SJCRH30 (cell line): ENCODE results near the gene YY1. TPM values are rescaled to one million over a fixed set of nuclear protein-coding genes. Genes with fewer than 3 reads are reported as not detected.
A peak's percentile ranks its signal among the peaks of the same experiment; 100 is the strongest.
"Not testable (repeated sequence)": the region's sequence is repeated elsewhere in the genome, so short reads cannot be mapped to it uniquely, and the experiment has no call there.

Experiments used
- DNase-seq, 2 experiments: peaks; one replicate each; pipeline ENCODE4 v3.0.0-alpha.2; 2015 to 2020
- H3K27ac ChIP-seq: fragments of 250-450 bp; sonication (Bioruptor Pico); 2 replicates; pipeline ENCODE4 v1.5.1; 2020; ENCODE audit warnings: mild to moderate bottlenecking, moderate library complexity
- H3K27me3 ChIP-seq: fragments of 250-450 bp; sonication (Bioruptor Pico); 2 replicates; pipeline ENCODE4 v1.5.1; 2020; ENCODE audit warnings: mild to moderate bottlenecking, moderate library complexity
- H3K36me3 ChIP-seq: fragments of 250-450 bp; sonication (Bioruptor Pico); 2 replicates; pipeline ENCODE4 v1.5.1; 2020; ENCODE audit warnings: mild to moderate bottlenecking, moderate library complexity
- H3K4me1 ChIP-seq: fragments of 250-450 bp; sonication (Bioruptor Pico); 2 replicates; pipeline ENCODE4 v1.5.1; 2020; ENCODE audit warnings: mild to moderate bottlenecking, moderate library complexity
- H3K4me3 ChIP-seq: fragments of 250-450 bp; sonication (Bioruptor Pico); 2 replicates; pipeline ENCODE4 v1.5.1; 2020; ENCODE audit warnings: mild to moderate bottlenecking, moderate library complexity
- H3K9me3 ChIP-seq: fragments of 250-450 bp; sonication (Bioruptor Pico); replicated peaks from 2 replicates; pipeline ENCODE4 v1.5.1; 2020; ENCODE audit warnings: mild to moderate bottlenecking, moderate library complexity
- total RNA-seq: library from RNA; depleted of rRNA; stranded (reverse); fragments of >200 nt; shearing (Covaris generic); gene quantifications from 2 replicates; pipeline ENCODE4 v1.2.3, GENCODE V29; 2014

The YY1 gene
- total RNA-seq, 1 experiment from 2014 or later = 60.9 TPM

DNA sequence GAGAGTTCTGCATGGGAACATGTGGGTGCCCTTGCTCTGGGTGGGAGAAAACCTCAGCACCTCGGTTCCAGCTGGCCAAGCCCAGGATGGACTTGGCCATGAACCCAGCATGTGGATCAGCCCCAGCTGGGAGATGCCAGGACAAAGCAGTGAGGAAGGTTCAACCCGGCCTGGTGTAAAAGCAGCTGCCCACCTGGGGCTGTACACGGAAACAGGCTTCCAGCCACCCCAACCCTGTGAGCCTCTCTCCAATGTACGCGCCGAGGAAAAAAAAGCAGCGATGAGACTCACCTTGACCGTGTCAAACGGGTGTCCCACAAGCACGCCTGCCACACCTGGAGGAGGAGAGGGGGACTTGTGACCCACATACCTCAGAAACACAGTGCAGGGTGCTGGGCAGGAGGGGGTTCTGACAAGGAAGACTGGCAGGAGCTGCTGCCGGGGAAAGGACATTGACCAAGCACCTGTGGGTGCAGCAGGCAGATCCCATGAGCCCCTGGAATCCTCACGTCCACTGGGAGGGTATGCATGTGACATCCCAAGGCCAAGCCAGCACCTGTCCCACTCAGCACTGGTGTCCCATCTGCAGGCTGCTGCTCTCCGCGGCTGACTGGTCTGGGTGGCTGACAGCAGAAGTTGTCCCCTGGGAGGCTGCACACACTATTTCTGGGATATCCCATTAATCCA, 59.8 kb downstream of the YY1 start:
- Histone ChIP-seq H3K4me3 (no peak overlapping the region), H3K9me3 (no peaks in the 10 kb centered on the region), H3K27ac (no peak overlapping the region), H3K27me3 (no peaks in the 10 kb centered on the region), H3K36me3 (peaks cover 9% of the 10 kb centered on the region), H3K4me1 (peaks cover 6% of the 10 kb centered on the region; the same call in 1 of the 2 replicates)
- DNase-seq = no peak

DNA sequence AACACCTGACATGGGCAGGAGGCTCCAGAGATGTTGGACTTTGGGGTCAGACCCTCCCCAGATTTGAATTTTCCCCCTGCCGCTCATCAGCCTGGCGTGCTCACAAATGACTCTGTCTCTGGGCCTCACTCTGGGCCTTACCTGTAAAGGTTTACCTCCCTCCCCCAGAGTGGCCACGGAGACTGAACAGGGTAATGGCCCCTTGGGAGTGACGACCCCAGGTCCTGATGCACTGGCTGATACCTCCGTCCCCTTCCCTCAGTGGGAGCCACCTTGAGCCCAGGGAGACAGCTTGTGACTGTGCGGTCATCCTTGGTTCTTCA, 60.3 kb downstream of the YY1 start:
- DNase-seq = no peak
- no peaks in the 10 kb centered on the region for H3K9me3 ChIP-seq
- H3K36me3 ChIP-seq = peaks cover 9% of the 10 kb centered on the region
- H3K27ac ChIP-seq = no peak overlapping the region
- peaks cover 6% of the 10 kb centered on the region; the same call in 1 of the 2 replicates for H3K4me1 ChIP-seq
- no peaks in the 10 kb centered on the region for H3K27me3 ChIP-seq
- no peak overlapping the region for H3K4me3 ChIP-seq

DNA sequence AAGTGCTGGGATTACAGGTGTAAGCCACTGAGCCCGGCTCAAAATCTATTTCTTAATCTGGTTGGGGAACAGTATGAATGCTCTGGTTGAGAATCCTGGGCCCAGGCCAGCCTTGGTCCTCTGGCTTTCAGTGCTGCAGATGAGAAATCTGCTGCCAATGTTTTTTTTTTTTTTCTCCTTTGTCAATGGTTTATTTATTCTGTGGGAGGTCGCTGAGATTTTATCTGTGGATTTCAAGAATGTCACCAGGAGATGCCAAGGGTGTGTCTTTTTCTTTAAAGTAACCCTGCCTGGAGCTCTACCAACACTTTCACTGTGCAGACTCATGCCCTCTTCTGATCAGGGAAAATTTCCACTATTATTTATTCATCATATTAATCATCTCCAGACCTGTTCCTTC, 63.7 kb downstream of the YY1 start:
- H3K27me3 ChIP-seq = no peaks in the 10 kb centered on the region
- H3K4me3 ChIP-seq = no peak overlapping the region
- no peak for DNase-seq
- H3K4me1 ChIP-seq = peaks cover under 1% of the 10 kb centered on the region; the same call in 1 of the 2 replicates
- no peak overlapping the region for H3K27ac ChIP-seq
- no peaks in the 10 kb centered on the region for H3K9me3 ChIP-seq
- H3K36me3 ChIP-seq = peaks cover 7% of the 10 kb centered on the region; the same call in 1 of the 2 replicates

DNA sequence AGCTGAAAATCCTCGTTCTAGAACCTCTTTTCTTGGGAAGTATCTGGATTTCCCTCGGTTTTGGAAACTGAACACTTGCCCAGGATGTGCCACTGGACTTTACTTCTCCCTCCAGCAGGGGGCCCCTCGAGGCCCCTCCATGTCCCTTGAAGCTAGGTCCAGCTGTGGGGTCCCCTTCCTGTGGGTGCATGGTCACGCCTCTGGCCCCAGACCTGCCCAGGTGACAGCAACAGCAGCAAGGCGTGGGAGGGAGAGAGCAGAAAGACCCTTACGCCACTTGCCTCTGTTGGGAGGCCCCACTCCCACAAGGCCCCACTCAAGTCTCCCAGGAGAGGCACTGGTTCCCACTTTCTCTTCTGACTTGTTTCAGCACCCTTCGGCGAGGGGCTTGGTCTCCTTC, 64.2 kb downstream of the YY1 start:
- DNase-seq = peak in 1 of 2 experiments; percentile 63
- Histone ChIP-seq H3K9me3 (no peaks in the 10 kb centered on the region), H3K4me1 (no peaks in the 10 kb centered on the region; the same call in 1 of the 2 replicates), H3K27me3 (no peaks in the 10 kb centered on the region), H3K36me3 (peaks cover 6% of the 10 kb centered on the region; the same call in 1 of the 2 replicates), H3K4me3 (no peak overlapping the region), H3K27ac (no peak overlapping the region)

DNA sequence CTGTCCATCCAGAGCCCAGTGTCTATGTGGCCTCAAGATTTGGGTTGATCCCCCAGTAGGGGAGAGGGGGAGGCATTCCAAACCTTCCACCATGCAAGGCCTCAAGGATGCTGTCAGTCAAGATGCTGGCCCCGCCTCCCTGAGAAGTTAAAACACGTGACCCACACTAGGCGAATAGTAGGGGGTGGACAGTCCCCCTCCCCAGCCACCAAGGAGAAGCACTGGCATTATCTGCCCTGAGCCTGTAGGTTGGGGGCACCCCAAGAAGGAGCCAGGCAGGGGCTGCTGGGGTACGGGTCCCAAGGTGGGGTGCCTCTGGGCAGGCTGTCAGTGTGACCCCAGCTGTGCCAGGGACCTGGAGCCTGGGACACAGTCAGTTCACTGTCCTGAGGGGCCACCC, 65.0 kb downstream of the YY1 start:
- Histone ChIP-seq H3K27ac (no peak overlapping the region), H3K36me3 (0 out of 2 replicates have a peak, but pooled peaks cover 2% of the 10 kb centered on the region), H3K9me3 (no peaks in the 10 kb centered on the region), H3K4me1 (no peaks in the 10 kb centered on the region; the same call in 1 of the 2 replicates), H3K27me3 (no peaks in the 10 kb centered on the region), H3K4me3 (no peak overlapping the region)
- DNase-seq = no peak

DNA sequence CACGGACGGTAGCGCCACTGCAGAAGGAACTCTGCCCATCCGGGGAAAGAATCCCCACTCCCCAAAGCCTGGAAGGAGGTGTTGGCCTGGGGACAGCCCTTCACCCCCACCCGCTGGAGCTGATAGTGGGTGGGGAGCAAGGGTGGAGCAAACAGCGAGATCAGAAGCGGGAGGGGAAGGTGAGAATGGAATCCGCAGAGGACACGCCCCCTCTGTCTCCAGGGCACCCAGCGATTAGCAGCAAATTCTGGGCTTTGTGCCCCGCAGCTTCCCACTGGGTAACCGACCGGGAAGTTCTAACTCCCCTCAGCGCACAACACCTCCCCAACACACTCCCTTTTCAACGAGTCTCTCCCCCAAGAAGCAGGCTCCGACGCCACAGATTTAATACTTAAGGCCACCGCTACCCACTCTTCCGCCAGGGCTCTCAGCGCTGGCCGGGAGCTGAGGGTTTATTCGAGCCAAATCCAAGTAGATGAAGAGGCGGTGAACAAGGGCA, 65.9 kb downstream of the YY1 start:
- peak overlapping the region; percentile 96 for H3K4me3 ChIP-seq
- H3K27me3 ChIP-seq = no peaks in the 10 kb centered on the region
- H3K4me1 ChIP-seq = no peaks in the 10 kb centered on the region; the same call in 1 of the 2 replicates
- H3K9me3 ChIP-seq = no peaks in the 10 kb centered on the region
- H3K36me3 ChIP-seq = 0 out of 2 replicates have a peak, but pooled peaks cover 2% of the 10 kb centered on the region
- H3K27ac ChIP-seq = no peak overlapping the region
- peak in 1 of 2 experiments; percentile 47 for DNase-seq

DNA sequence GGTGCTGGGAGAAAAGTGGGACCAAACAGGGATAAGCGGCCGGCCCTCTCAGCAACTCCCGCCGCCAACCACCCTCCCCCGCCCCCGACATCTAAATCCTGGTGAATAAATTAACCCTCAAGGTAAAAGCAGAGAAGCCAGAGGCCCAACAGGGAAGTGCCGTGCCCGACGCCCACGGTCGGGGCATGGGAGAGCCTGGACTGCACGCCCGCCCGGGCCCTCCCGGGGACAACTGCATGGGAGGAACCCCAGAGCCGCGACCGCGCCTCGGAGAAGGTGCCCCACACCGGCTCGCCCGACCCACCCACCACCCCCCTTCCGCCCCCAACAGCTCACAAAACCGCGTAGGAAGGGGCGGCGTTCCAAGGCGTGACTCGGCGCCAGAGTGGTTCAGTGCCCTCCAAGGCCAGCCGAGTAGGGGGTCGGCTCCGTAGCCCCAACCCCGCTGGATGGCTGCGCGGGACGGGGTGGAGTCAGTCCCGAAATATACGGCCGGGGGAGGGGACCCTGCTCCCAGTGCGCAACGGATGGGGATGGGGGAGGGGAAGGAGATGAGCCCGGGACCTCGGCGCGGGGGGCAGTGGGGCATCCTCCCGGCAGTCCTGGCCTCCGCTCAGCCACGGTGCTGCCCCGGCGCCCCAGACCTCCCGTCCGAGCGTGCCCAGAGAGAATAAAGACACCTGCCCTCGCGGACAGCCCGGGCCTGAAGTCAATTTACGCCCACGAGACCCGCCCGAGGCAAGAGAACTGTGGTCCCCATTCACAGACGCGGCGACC, 66.6 kb downstream of the YY1 start:
- Histone ChIP-seq H3K9me3 (no peaks in the 10 kb centered on the region), H3K27me3 (no peaks in the 10 kb centered on the region), H3K36me3 (0 out of 2 replicates have a peak, but pooled peaks cover 2% of the 10 kb centered on the region), H3K4me3 (peak overlapping the region; percentile 96), H3K4me1 (no peaks in the 10 kb centered on the region; the same call in 1 of the 2 replicates), H3K27ac (peak overlapping the region; percentile 42; the same call in 1 of the 2 replicates)
- peak; percentile 53 to 58 for DNase-seq

DNA sequence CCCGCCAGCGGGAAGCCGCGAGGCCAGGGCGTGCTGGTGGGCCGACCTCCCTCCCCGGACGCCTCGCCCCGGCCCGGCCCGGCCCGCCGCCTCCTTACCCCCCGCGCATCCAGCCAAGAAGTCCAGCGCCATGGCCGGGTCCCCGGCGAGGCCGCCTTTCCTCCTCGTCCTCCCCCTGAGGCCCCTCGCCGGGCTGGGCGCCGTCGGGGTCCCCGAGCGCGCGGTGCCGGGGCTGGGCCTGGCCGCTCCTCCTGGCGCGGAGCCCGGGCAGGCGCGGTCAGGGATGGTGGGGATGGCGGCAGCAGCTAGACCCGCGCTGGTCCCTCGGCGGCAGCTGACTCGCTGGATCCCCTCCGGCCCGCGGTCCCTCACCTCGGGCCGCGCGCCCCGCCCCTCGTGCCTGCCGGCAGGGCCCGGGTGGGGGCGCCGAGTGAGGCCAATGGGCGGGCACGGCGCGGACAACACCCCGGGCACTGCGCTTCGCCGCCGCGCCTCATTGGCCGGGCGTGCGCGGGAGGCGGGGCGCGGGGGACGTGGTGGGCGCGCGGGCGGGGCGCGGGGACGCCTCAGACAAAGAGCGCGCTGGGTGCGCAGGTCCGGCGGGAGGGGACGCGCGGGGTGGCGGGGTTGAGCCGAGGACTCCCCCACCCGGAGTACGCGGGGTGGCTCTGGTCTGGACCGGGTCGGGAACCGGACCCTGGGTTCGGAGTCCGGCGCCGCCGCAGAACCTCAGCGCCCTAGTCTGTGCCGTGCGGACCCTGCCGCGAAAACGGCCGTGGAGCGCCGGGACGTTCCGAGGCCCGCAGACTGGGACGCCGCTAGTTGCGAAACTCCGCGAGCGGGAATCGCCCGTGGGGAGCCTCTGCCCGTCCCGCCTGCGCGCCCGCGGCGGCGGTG, 67.4 kb downstream of the YY1 start, which contains the start of gene SLC25A29:
SLC25A29 (minus strand) TSS at position 344 of the 897 bp plus-strand sequence; CDS start at position 132, 212 bp downstream.
- Histone ChIP-seq H3K4me1 (peaks cover 2% of the 10 kb centered on the region; the same call in 1 of the 2 replicates), H3K36me3 (0 out of 2 replicates have a peak, but pooled peaks cover 2% of the 10 kb centered on the region), H3K9me3 (no peaks in the 10 kb centered on the region), H3K27me3 (no peaks in the 10 kb centered on the region), H3K4me3 (peak within 1 kb of the TSS; percentile 96), H3K27ac (peak within 1 kb of the TSS; percentile 73)
- DNase-seq = peak; percentile 91 to 95

DNA sequence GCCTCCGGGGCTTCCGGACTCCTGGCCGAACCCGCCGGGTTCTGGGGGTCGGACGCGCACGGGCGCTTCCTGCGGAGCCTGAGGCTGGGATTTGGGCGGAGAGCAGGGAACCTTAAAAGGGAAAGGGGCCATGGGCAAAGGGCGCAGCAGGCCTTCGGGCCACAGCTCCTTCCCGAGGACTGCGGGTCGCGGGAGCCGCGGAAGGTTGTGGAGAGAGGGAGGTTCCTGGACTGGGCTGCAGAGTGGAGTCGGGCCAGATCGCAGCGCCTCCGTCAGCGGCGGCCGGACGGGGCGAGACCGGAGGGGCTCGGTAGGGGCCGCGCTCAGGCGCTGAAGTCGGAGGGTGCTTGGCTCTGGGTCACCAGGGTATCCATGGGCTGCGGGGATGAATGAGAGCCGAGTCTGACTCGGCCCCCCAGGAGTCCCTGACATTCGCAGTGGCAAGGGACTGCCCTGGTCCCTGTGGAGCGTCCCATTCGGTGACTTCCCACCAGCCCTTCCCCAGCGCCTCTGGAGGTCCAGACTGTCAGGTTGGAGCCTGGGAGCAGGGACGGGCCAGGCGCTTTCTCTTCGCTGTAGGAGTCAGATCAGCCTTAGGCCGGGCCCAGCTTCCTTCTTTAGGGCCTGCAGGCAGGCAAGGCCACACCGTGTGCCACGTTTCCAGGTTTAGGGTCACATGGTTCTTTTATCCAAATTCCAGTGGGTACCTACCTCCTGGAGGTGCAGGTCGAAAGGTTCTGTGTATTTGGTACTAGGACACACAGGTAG, 68.2 kb downstream of the YY1 start:
- Histone ChIP-seq H3K27ac (peak overlapping the region; percentile 73), H3K36me3 (0 out of 2 replicates have a peak, but pooled peaks cover 2% of the 10 kb centered on the region), H3K4me3 (peak overlapping the region; percentile 96), H3K4me1 (peaks cover 10% of the 10 kb centered on the region), H3K9me3 (no peaks in the 10 kb centered on the region), H3K27me3 (no peaks in the 10 kb centered on the region)
- DNase-seq = peak in 1 of 2 experiments; percentile 40

DNA sequence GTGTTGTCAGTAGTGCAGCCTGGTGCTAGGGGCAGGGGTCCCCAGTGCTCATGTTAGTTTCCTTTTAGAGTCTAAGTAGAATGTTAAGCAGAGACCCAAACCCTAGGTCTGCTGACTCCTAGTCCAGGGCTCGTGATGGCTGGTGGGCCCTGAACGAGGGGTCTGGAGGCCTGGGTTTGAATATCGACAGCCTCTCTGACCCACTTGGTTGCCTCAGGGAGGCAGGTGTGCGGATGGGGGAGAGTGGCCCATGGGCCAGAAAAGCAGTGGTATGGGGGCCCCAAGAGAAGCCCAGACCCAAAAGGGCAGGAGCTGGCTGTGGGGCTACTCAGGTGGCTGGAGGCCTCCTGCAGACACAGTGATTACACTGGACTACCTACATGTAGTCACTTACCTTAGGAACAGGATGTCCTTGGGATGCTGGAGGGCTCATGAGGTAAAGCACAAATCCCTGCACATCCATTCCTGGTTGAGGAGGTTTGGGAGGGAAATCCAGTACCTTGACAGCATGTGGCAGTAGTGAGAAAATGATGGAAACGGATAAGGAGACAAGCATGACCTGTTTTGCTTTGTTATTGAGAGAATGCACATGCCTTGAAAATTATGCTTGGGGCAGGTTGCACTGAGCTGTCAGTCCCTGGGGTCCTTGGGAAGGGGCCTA, 69.0 kb downstream of the YY1 start:
- Histone ChIP-seq H3K4me1 (peaks cover 17% of the 10 kb centered on the region), H3K4me3 (peak overlapping the region; percentile 96; the same call in 1 of the 2 replicates), H3K9me3 (no peaks in the 10 kb centered on the region), H3K36me3 (0 out of 2 replicates have a peak, but pooled peaks cover under 1% of the 10 kb centered on the region), H3K27ac (no peak overlapping the region), H3K27me3 (no peaks in the 10 kb centered on the region)
- no peak for DNase-seq

DNA sequence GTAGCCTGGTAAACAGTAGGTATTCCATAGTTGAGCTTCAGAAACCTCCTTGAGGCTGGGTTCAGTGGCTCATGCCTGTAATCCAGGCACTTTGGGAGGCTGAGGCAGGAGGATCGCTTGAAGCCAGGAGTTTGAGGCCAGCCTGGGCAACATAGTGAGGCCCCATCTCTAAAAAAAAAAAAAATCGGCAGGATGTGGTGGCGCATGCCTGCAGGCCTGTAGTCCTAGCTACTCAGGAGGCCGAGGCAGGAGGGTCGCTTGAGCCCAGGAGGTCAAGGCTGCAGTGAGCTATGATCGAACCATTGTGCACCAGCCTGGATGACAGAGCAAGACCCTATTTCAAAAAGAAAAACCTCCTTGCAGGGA, 69.5 kb downstream of the YY1 start:
- H3K9me3 ChIP-seq, H3K27ac ChIP-seq, H3K4me3 ChIP-seq, H3K27me3 ChIP-seq, H3K36me3 ChIP-seq, DNase-seq: not testable (repeated sequence)
- H3K4me1 ChIP-seq = peaks cover 22% of the 10 kb centered on the region

DNA sequence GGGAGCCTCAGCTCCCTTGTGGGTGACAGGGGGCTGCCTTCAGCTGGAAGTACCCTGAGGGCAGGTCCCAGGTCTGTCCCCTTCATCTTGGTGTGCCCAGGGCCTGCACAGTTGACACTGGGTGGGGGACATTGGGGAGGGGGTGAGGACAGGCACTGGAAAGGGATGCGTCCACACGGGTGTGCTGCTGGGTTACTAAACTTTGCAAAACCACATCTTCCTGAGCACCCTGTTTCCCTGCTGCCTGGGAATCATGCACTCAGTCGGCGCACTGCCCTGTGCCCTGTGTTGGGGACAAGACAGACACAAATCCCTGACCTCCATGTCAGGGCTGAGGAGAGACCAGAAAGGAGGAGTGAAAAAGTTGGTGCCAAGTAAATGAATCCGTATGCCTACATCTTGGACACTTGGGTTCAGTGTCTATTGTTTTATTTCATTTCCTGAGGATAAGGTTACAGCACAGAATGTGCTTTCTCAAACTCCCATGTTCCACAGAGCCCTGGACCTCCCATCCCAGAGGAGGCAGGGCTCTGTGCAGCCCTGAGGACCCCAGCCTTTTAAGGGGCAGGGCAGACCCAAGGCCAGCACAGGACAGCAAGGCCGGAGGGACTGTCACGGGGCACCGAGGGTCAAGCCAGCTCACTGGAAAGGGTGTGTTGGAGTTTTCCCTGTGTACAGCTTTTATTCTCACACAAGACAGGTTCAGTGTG, 70.2 kb downstream of the YY1 start:
- no peak overlapping the region for H3K27ac ChIP-seq
- no peak for DNase-seq
- peaks cover 26% of the 10 kb centered on the region for H3K4me1 ChIP-seq
- H3K27me3 ChIP-seq = no peaks in the 10 kb centered on the region
- no peak overlapping the region for H3K4me3 ChIP-seq
- no peaks in the 10 kb centered on the region for H3K36me3 ChIP-seq
- no peaks in the 10 kb centered on the region for H3K9me3 ChIP-seq
